SK-N-SH treated with all-trans-retinoic acid at 6 μM for 48 hours (cell line): ENCODE data around the gene NANOS1.
A peak's percentile ranks its signal among the peaks of the same experiment; 100 is the strongest.

Experiments used
- ATAC-seq: fragments of 200-7000 bp; cut with Tn5 transposase; 3 replicates; pipeline ENCODE4 v1.9.1; 2020; ENCODE audit warnings: mild to moderate bottlenecking, moderate library complexity
- BACH2 ChIP-seq: fragments of 250-450 bp; sonication (Bioruptor Pico); IDR thresholded peaks from 2 replicates; pipeline ENCODE4 v1.9.0; 2021; ENCODE audit warnings: mild to moderate bottlenecking, borderline replicate concordance
- CSDC2 ChIP-seq: fragments of 250-450 bp; sonication (Bioruptor Pico); IDR thresholded peaks from 2 replicates; pipeline ENCODE4 v1.5.0; 2020; ENCODE audit warnings: mild to moderate bottlenecking, moderate library complexity
- CSRNP3 ChIP-seq: fragments of 250-450 bp; sonication (Bioruptor Pico); IDR thresholded peaks from 2 replicates; pipeline ENCODE4 v1.5.1; 2021; ENCODE audit warnings: mild to moderate bottlenecking, moderate library complexity
- ESRRG ChIP-seq: fragments of 250-450 bp; sonication (Bioruptor Pico); IDR thresholded peaks from 2 replicates; pipeline ENCODE4 v1.6.1; 2021; ENCODE audit warnings: mild to moderate bottlenecking
- GLIS3 ChIP-seq: fragments of 250-450 bp; sonication (Bioruptor Pico); IDR thresholded peaks from 2 replicates; pipeline ENCODE4 v1.5.0; 2020; ENCODE audit warnings: mild to moderate bottlenecking, moderate library complexity
- POU6F1 ChIP-seq: fragments of 250-450 bp; sonication (Bioruptor Pico); IDR thresholded peaks from 2 replicates; pipeline ENCODE4 v1.8.0; 2021; ENCODE audit warnings: low read depth, mild to moderate bottlenecking, moderate library complexity, borderline replicate concordance
- PPARA ChIP-seq: fragments of 250-450 bp; sonication (Bioruptor Pico); IDR thresholded peaks from 2 replicates; pipeline ENCODE4 v1.5.0; 2020; ENCODE audit warnings: mild to moderate bottlenecking, borderline replicate concordance
- RARB ChIP-seq: fragments of 250-450 bp; sonication (Bioruptor Pico); IDR thresholded peaks from 2 replicates; pipeline ENCODE4 v1.8.0; 2021; ENCODE audit warnings: mild to moderate bottlenecking, moderate library complexity
- TCF4 ChIP-seq: fragments of 250-450 bp; sonication (Bioruptor Pico); IDR thresholded peaks from 2 replicates; pipeline ENCODE4 v1.8.0; 2021; ENCODE audit warnings: mild to moderate bottlenecking, moderate library complexity, borderline replicate concordance
- TSHZ2 ChIP-seq: fragments of 250-450 bp; sonication (Bioruptor Pico); IDR thresholded peaks from 2 replicates; pipeline ENCODE4 v1.5.0; 2020; ENCODE audit warnings: mild to moderate bottlenecking, moderate library complexity
- ZC3H10 ChIP-seq: fragments of 250-450 bp; sonication (Bioruptor Pico); IDR thresholded peaks from 2 replicates; pipeline ENCODE4 v1.5.1; 2021; ENCODE audit warnings: mild to moderate bottlenecking, moderate library complexity
- ZFP30 ChIP-seq: fragments of 450-650 bp; formaldehyde crosslinking; IDR thresholded peaks from 2 replicates; pipeline ENCODE4 v1.5.0; 2022; ENCODE audit warnings: mild to moderate bottlenecking, moderate library complexity
- ZNF565 ChIP-seq: fragments of 450-650 bp; formaldehyde crosslinking; conservative IDR thresholded peaks from 2 replicates; pipeline ENCODE4 v1.5.0; 2020; ENCODE audit warnings: low read depth, mild to moderate bottlenecking, moderate library complexity
- ZNF70 ChIP-seq: fragments of 450-650 bp; formaldehyde crosslinking; IDR thresholded peaks from 2 replicates; pipeline ENCODE4 v1.5.0; 2020; ENCODE audit warnings: mild to moderate bottlenecking, moderate library complexity

NANOS1 gene

GRCh38 chr10:119007211-119007574 is 22.3 kb upstream of the NANOS1 start:
- TF ChIP-seq ZC3H10 (CRISPR knock-in tag) (no peak), TSHZ2 (CRISPR knock-in tag) (0 out of 2 replicates have a peak, but pooled peaks have one; percentile 15), GLIS3 (CRISPR knock-in tag) (no peak), ZFP30 (CRISPR knock-in tag) (no peak)
- peak; percentile 49 for ATAC-seq

- no peak for ATAC-seq
- TF ChIP-seq ZNF70 (no peak), BACH2 (CRISPR knock-in tag) (no peak), TSHZ2 (CRISPR knock-in tag) (no peak), ZNF565 (CRISPR knock-in tag) (no peak), PPARA (no peak)
Measured at GRCh38 chr10:119020627-119020946, 8.9 kb upstream of the NANOS1 start.

GRCh38 chr10:119022846-119023552 is 6.5 kb upstream of the NANOS1 start:
- ATAC-seq = peak; percentile 58
- TF ChIP-seq TCF4 (CRISPR knock-in tag) (peak; percentile 77; the same call in 1 of the 2 replicates), POU6F1 (CRISPR knock-in tag) (no peak)

GRCh38 chr10:119023553-119023868 is 6.0 kb upstream of the NANOS1 start:
- no peak for TF ChIP-seq RARB (CRISPR knock-in tag)
- 0 out of 2 replicates have a peak, but pooled peaks have one; percentile 11 for TF ChIP-seq TSHZ2 (CRISPR knock-in tag)
- no peak for TF ChIP-seq CSDC2 (CRISPR knock-in tag)
- TF ChIP-seq ZNF70 = peak; percentile 64
- peak; percentile 54 for TF ChIP-seq TCF4 (CRISPR knock-in tag)
- no peak for TF ChIP-seq ZC3H10 (CRISPR knock-in tag)
- no peak for TF ChIP-seq CSRNP3 (CRISPR knock-in tag)
- no peak for TF ChIP-seq ESRRG
- TF ChIP-seq GLIS3 (CRISPR knock-in tag) = no peak
- TF ChIP-seq, all 23 proteins: peak for 3

More at GRCh38 chr10:119023553-119023868, 6.0 kb upstream of the NANOS1 start:
- ATAC-seq = no peak
